GM21786 (cell line): ENCODE measurements around the gene CAMKMT.
A peak's percentile ranks its signal among the peaks of the same experiment; 100 is the strongest.
"Not testable (repeated sequence)": the region's sequence is repeated elsewhere in the genome, so short reads cannot be mapped to it uniquely, and the experiment has no call there.

Experiments
- ATAC-seq: cut with Tn5 transposase; IDR thresholded peaks from one replicate; pipeline ENCODE4 v1.9.1; 2021; ENCODE audit not compliant: unreplicated experiment

Gene CAMKMT

DNA sequence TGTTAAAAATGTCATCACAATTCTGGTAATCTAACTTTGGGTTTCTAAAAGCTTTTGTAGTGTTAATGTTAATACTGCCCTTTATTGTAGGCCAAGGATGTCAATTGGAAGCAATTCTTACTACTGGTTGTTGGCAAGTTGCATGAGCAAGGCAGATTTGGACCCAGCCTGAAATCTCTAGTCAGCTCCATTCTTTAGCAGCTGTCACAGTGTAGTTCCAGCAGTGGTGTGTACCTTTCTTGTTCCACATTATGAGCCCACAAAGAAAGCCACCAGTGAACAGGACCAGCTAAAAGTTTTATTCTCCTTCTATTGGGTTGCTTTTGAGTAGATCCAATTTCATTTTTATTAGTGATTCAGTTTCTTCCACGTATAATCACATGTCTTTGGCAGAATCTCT, 133.8 kb downstream of the CAMKMT start:
- no peak for ATAC-seq

DNA sequence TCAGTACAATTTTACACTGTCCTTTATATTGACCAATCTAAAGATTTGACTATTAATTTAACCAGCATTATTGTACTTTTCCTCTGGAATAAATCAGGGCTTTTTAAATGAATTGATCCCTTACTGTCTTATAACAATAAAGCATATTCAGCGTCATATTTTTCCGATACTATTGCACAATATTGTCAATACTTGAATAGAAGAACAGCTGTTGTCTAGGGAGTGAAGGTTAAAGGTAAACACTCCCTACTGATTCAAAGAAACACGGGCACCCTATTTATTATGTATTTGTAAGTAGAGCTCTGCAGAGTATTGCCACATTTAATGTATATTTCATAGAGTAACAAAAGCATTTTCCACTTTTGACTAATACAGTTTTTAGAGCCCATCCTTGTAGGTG, 134.4 kb downstream of the CAMKMT start:
- no peak for ATAC-seq

DNA sequence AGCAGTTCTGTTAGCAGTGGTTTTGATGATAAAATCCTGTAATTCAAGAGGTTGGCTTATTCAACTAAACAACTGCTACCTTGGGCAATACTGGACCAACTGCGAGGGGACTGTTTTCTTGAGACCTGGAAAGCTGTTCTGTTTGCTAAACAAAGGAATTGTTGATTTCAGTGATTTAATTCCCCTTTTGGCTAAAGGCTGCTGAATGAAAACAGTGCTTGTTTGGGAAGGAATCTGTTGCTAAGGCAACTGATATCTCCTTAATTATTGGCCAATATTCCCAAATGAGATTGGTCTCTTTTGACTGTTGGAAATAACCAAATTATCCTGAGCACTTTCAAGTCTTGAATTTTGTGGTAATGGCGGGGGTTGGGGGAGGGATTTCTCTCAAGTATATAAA, 136.8 kb downstream of the CAMKMT start:
- no peak for ATAC-seq

DNA sequence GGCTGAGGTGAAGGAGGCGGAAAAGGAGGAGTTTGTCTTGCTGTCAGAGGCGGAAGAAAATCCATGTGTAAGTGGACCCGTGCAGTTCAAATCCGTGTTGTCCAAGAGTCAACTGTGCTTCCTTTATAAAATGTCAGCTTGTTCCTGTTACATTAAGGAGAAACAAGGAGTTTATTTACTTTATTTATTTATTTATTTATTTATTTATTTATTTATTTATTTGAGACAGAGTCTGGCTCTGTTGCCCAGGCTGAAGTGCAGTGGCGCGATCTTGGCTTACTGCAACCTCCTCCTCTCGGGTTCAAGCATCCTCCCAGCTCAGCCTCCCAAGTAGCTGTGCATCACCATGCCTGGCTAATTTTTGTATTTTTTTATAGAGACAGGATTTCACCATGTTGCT, 143.9 kb downstream of the CAMKMT start:
- ATAC-seq: not testable (repeated sequence)

DNA sequence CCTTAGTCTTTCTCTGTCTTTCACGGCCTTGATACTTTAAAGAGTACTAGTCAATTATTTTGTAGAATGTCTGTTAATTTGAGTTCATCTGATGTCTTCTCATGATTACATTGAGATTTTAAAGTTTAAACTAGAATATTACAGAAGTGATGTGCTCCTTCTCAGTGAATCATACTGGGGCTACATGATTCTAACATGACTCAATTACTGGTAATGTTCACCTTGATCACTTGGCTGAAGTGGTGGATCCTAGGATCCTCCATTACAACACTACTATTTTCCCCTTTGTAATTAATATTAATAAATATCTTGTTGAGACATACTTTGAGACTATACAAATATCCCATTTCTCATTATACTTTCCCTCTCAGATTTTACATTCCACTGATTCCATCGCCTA, 148.5 kb downstream of the CAMKMT start:
- ATAC-seq: no peak

DNA sequence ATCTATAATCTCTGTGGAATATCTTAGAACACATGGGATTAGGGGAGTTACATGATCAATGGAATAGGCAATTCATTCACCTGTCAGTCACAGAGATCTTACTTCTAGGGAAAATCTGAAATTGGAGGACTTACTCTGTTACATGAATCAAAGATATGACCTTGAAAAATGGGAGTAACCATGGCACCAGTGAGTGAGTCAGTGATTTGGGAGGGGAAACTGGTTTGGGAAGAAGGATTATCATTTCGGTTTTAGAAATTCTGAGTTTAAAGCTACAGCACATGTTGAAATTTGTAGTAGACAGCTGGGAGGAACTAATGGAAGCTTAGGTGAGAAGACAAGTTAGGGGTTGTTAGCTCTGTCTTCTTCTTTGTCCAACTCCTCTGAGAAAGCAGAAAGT, 153.7 kb downstream of the CAMKMT start:
- ATAC-seq: no peak

DNA sequence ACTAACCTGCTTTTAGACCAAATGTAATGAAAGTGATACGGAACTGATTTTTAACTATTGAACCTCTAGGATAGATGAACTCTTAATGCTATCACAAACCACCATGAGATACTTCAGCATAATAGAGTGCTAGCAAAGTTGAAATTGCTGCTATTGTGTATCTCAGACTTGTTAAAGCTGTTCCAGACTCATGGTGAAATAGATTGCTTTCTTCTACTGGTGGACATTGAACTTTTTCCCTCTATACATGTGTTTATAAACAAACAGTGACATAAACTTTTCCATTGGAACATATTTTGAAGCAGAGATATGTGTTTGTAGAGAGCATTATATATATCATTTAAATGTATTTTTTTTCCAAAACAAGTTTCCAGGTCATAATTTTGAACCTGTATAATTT, 157.3 kb downstream of the CAMKMT start:
- no peak for ATAC-seq

DNA sequence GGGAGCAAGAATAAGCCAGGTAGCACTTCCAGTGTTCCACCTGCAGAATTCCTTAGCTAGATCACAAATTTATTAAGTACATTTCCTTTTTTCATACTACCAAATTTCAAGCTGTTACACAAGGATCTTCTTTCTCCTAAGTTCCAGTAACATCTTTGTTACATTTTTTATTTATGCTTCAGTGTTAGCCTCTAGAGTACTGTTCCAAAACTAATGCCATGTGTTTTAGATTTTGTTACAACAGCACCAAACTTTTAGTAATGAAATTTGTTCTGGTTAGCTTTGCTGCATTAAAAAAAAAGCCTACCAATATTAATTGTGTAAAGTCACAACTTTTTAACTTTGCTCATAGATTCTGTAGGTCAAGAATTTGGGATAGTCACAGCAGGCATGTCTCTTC, 161.1 kb downstream of the CAMKMT start:
- ATAC-seq: no peak

DNA sequence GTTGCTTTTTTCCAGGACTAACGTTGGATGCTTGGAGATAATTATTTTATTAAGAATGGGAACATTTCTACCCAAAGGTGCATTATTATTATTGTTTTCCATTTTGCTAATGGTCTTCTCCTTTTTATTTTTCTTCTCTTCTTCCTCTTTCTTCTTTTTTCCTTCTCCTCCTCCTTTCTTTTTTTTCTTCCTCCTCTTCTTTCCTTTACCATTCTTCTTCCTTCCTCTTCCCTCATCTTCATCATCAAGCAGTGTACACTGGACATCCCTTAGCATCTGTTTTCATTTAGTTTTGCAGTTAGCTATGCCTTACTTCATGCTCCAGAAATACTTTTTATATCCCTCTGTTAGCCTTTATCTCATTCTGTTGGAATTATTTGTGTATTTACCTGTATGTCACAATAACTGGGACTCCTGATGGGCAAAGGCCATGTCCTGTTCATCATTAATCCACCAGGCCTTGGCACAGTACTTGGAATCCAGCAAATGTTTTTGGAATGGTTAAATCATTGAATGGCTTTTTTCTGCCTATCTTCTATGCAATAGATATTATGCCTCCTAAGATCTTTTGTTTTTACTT, 162.7 kb downstream of the CAMKMT start:
- ATAC-seq: no peak

DNA sequence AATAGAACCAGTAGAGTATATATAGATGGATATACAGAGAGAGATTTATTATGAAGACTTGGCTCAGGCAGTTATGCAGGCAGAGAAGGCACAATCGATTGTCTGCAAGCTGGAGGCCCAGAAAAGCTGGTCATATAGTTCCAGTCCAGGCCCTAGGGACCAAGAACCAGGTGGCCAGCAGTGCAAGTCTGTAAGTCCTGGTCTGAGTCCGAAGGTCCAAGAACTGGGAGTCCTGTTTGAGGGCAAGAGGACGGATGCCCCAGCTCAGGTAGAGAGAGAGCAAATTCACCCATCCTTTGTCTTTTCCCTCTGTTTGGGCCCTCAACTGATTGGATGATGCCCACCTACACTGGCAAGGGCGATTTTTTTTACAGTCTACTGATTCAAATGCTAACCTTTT, 164.6 kb downstream of the CAMKMT start:
- no peak for ATAC-seq

DNA sequence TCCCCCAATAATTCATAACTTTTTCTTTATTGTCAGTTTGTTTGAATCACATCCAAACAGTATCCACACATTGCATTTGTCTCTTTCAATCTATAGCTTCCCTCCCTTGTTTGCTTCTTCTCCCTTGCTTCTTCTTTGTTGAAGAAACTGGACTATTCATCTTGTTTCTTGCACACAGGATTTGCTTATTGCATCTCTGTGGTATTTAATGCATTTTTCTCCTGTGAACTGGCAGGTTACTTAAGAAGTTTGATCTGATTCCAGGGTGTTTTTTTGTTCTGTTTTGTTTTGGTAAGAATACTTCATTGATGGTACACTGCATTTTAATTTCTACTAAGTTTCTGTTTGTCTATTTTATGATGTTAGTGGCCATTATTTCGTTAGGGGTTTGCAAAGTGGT, 166.8 kb downstream of the CAMKMT start:
- no peak for ATAC-seq

DNA sequence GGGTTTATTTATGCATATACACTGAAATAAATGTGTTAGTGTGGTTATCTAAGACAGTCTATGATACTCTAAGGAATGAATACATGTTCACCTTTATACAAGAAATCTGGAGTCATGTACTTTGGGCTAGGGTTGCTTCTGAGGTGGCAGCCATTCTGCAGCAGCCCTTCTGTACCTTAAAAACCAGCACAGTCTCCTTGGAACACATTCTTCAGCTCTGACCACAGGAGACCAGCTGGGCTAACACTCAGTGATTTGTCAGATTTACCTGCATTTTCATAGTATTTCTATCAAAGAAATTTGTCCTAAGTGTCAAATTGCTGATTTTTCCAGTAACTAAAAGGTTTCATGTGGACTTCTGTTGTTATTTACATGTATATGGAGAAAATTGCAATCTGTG, 167.7 kb downstream of the CAMKMT start:
- ATAC-seq: no peak

DNA sequence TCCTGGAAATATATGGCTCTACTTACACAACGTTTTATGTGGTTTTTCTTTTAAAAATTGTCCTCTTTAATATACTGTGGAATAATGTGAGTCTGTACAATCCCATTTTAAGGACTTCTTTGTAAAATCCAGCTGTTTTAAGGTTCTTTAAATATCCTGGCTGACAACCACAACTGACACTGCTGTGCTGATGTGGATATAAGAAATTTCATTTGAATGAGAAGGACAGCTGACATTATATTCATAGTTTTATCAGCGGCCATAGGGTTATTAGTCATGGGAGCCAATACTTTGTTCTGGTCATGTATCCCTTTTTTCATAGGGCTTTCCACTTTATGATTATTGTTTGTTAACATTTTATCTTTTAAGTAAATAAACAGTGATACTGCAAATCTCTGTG, 169.5 kb downstream of the CAMKMT start:
- no peak for ATAC-seq

DNA sequence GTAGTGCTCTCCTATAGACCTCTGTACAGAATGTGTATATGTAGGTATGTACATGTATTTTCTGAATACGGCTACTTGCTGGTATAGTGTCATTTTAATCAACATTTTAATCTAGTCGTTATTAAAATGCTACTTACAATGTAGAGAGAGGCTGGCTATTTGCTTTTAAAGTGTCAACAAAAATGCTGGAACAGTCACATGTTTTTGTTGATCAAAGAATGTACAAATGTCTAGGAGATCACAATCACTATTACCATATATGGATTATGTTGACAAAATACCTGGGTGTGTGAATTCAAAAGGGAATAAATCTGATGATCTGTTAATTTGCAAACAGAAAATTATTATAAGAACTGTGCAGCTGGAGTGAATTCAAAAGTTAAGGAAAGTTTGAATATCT, 170.3 kb downstream of the CAMKMT start:
- no peak for ATAC-seq

DNA sequence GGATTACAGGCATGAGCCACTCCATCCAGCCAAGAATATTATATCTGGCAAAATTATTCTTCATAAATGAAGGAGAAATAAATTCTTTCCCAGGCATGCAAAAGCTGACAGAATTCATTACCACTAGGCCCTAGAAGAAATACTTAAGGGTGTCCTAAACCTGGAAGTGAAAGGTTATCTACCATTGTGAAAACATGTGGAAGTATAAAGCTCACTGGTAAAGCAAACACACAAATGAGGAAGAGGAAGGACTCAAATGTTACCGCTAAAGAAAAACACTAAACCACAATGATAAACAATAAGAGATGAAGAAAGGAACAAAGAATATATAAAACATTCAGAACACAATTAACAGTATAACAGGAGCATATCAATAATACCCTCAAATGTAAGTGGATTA, 171.8 kb downstream of the CAMKMT start:
- ATAC-seq: no peak

DNA sequence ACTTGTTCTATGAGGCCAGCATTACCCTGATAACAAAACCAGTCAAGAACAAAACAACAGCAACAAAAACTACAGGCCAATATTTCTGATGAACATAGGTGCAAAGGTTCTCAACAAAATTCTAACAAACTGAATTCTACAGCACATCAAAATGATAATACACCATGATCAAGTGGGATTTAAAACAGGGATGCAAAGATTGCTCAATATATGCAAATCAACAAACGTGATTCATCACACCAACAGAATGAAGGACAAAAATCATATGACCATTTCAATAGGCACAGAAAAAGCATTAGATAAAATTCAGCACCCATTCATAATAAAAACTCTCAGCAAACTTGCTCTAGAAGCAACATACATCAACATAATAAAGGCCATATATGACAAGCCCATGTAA, 173.6 kb downstream of the CAMKMT start:
- no peak for ATAC-seq

DNA sequence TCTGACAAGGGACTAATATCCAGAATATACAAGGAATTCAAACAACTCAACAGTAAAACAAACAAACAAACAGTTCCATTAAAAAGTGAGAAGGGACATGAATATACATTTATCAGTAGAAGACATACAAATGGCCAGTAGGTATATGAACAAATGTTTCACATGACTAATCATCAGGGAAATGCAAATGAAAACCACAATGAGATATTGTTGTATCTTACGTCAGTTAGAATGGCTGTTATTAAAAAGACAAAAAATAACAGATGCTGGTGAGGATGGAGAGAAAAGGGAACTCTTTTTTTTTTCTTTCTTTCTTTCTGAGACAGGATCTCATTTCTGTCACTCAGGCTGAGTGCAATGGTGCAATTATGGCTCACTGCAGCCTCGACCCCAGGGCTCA, 175.5 kb downstream of the CAMKMT start:
- no peak for ATAC-seq

DNA sequence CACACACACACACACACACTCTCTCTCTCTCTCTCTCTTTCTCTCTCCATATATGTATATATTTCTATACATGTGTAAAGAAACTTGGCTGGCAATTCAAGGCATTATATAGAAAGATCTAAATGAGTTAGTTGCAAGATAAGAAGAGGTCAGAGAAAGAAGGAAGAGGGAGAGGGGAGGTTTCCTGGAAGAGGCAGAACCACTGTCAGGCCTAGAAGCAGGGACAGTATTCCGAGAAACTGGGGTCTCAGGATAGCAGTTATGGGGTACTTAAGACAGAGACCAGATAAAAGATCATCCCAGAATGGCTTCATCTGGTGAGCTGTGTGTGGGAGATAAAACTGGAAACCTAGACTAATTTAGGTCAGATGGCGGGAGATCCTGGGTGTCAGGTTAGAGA, 180.8 kb downstream of the CAMKMT start:
- no peak for ATAC-seq

DNA sequence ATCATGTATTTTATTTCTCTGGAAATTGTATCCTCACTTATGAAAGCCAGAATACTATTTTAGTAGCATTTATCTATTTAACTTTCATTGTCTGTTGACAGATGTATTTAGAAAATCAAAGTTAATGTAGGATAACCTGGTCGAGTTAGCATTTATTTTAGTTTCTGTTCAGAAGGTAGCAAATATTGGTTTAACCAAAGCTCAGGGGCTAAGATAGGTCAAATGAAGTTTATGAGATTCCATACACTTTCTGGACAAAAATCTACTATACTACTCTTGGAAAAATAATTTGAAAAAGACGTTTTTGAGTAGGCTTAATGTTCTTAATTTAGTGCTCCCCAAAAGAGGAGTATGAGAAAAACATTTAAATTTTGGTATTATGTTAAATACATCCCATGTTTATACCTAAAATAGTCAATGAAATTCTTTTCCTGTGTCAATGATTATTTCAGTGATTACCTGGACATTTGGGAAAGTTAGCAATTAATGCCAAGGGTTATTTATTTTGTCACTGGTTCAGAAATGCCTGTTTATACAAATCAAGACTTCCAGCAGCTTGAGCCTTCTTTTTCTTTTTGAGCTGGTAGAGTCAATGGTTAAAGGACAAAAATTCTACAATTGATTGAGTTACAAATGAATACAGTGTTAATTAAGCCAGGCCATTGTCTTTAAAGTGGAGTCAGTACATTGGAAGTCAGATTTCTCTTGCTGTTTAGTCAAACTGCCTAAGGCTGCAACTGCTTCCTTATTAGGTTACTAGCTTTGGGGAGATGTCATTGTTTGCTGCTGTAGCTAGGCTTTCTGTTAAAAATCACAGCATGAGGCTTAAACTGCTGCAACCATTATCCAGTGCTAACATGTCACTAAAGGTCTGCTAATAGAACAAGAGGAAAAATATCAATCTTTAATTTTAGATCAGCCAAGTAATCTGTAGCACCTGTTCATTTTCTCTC, 182.3 kb downstream of the CAMKMT start:
- no peak for ATAC-seq

DNA sequence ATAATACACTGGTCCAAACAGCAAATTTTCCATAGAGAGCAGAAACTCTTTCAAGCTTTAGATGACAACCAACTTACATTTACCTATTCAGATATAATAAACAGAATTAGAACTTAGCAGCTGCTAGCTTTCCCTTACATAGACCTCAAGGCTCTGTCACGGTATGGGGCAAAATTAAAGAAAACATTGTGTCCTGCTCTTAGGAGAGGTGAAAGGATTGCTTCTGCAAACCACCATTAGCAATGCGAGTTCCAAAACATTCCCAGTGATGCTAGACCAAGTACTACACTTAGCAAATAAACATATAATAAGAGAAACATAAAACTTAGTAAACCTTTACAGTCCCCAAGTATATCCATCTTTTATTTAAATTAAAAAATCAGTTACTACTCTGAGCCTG, 183.3 kb downstream of the CAMKMT start:
- no peak for ATAC-seq

DNA sequence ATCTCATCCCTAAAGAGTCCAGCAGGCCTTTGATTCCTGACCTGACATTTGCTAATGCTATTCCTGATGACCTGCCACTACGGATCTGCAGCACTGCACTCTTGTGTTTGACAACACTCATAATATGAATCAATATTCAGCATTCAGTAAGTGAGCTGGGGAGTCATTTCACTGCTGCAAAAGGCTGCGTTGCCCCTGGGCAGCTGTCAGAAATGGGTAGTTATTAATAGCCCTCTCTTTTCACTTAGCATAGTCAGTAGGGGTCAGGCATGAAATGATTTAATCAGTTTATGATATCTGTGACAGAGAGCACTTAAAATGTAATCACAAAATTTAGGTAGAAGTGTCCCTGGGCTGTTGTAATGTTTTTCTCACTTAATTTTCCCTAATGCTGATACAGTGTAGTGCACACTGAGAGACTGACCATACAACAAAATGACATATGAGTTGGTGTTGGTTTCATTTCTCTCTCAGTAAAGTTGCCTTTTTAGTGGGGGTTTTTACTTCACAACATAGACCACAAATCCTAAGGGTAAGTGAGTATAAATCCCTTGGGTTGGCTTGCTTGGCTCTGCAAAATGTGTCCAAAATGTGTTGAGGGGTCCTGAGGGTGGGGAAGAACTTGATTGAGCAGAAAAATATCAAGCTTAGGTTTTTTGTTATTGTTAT, 184.8 kb downstream of the CAMKMT start:
- ATAC-seq: peak; percentile 39

DNA sequence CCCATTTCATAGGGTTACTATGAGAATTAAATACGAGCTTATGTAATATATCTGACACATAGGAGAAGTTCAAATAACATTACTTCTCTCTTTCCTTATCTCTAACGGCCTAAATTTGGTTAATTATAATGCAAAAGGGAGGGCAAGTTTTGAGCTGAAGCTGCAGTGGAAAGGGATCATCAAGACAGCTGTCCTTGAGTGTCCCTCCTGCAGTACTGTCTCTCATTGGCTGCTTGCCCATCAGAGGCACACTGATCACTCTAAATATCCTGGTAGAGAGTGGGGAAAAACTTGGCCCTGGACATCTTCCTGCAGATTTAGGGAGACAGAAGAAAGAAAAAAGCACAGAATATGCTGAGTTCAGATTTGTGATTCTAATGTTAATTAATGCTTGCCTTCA, 186.0 kb downstream of the CAMKMT start:
- ATAC-seq: no peak
